GM23248 (cell line): ENCODE results near the gene PLA2R1. TPM values are rescaled to one million over a fixed set of nuclear protein-coding genes. Genes with fewer than 3 reads are reported as not detected.

ENCODE experiments used
- DNase-seq: peaks from one replicate; pipeline ENCODE4 v3.0.0-alpha.2; 2015
- H2AFZ ChIP-seq: fragments of 200-600 bp; sonication (generic); 2 replicates; pipeline ENCODE4 v1.6.1; 2016; ENCODE audit warnings: antibody characterized with exemption
- H3F3A ChIP-seq: fragments of 200-600 bp; sonication (generic); 2 replicates; pipeline ENCODE4 v1.6.1; 2016; ENCODE audit warnings: mild to moderate bottlenecking, antibody characterized with exemption, mixed run types; ENCODE audit not compliant: insufficient read depth
- H3K27ac ChIP-seq: fragments of 200-600 bp; sonication (generic); 2 replicates; pipeline ENCODE4 v1.5.1; 2016; ENCODE audit warnings: mild to moderate bottlenecking
- H3K27me3 ChIP-seq: fragments of 200-600 bp; sonication (generic); replicated peaks from 2 replicates; pipeline ENCODE4 v1.6.1; 2016; ENCODE audit warnings: mild to moderate bottlenecking; ENCODE audit not compliant: insufficient read depth
- H3K36me3 ChIP-seq: fragments of 200-600 bp; sonication (generic); 2 replicates; pipeline ENCODE4 v1.6.1; 2016; ENCODE audit warnings: low read depth, mild to moderate bottlenecking
- H3K4me1 ChIP-seq: fragments of 200-600 bp; sonication (generic); 2 replicates; pipeline ENCODE4 v1.6.1; 2016; ENCODE audit warnings: mild to moderate bottlenecking; ENCODE audit not compliant: insufficient read depth
- H3K4me2 ChIP-seq: fragments of 200-600 bp; sonication (generic); one replicate; pipeline ENCODE4 v1.6.1; 2016; ENCODE audit warnings: mild to moderate bottlenecking; ENCODE audit not compliant: unreplicated experiment
- H3K4me3 ChIP-seq: fragments of 200-600 bp; sonication (generic); 2 replicates; pipeline ENCODE4 v1.5.1; 2016; ENCODE audit warnings: mild to moderate bottlenecking
- H3K79me2 ChIP-seq: fragments of 200-600 bp; sonication (generic); 2 replicates; pipeline ENCODE4 v1.6.1; 2016; ENCODE audit warnings: mild to moderate bottlenecking; ENCODE audit not compliant: insufficient read depth
- H3K9ac ChIP-seq: fragments of 200-600 bp; sonication (generic); 2 replicates; pipeline ENCODE4 v1.6.1; 2016; ENCODE audit warnings: mild to moderate bottlenecking
- H3K9me2 ChIP-seq: fragments of 200-600 bp; sonication (generic); 2 replicates; pipeline ENCODE4 v1.6.1; 2016; ENCODE audit warnings: mixed run types, mild to moderate bottlenecking, moderate library complexity; ENCODE audit not compliant: insufficient read depth
- H3K9me3 ChIP-seq: fragments of 200-600 bp; sonication (generic); one replicate; pipeline ENCODE4 v1.6.1; 2017; ENCODE audit warnings: low read depth
- H4K20me1 ChIP-seq: fragments of 200-600 bp; sonication (generic); 2 replicates; pipeline ENCODE4 v1.6.0; 2016; ENCODE audit not compliant: insufficient read depth
- EZH2 ChIP-seq: fragments of 200-600 bp; sonication (generic); IDR thresholded peaks from 2 replicates; pipeline ENCODE4 v1.6.1; 2018; ENCODE audit warnings: antibody characterized with exemption, mild to moderate bottlenecking; ENCODE audit not compliant: insufficient read depth, poor library complexity, severe bottlenecking
- EZH2phosphoT487 ChIP-seq: fragments of 200-600 bp; sonication (generic); IDR thresholded peaks from 2 replicates; pipeline ENCODE4 v1.6.1; 2018; ENCODE audit warnings: antibody characterized with exemption, moderate library complexity, mild to moderate bottlenecking, low read depth; ENCODE audit not compliant: insufficient read depth
- WGBS, 2 experiments: methylation state at CpG; one replicate each; pipeline ENCODE4 v1.1.6; 2015 to 2017; ENCODE audit warnings: low lambda C conversion rate in 2 of 2, low coverage in 1 of 2; ENCODE audit errors: missing lambda C conversion rate in 2 of 2; 5-methylcytosine and 5-hydroxymethylcytosine counted together
- in situ Hi-C: fragments of 300-500 bp; cut with MboI; formaldehyde crosslinking; loops from 2 replicates; pipeline ENCODE4 v1.15.0; 2020
- polyA plus RNA-seq: library from polyadenylated mRNA; unstranded; fragments of >200 nt; fragmentation: Nextera tagmentation; extraction: Ambion mirVana; gene quantifications from 2 replicates; pipeline ENCODE4 v1.2.1, GENCODE V29; 2016
- total RNA-seq: library from RNA; depleted of rRNA; stranded (reverse); fragments of >200 nt; shearing (Covaris generic); gene quantifications from 2 replicates; pipeline ENCODE4 v1.2.3, GENCODE V29; 2014

Gene PLA2R1
- total and polyA plus RNA-seq, 2 experiments from 2014 or later: 8.9 to 16.0 TPM

DNA sequence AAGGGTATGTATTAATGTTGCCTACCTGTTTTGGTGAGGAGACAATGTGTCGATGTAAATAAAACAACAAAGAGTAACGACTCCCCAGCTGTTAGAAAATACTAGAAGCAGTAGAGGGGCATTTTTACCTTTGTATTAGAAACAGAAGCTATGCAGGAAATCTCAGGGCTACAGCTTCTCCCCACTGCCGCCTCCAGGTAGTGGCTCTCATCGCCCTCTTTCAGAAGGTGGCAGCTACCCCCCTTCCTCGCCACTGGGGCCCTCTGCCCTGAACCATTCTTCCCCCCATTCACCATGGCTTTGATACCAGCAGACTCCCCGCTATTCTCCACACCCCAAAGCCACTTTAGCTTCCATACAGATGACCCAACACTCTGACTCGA, 6.7 kb downstream of the PLA2R1 start:
- peaks cover 42% of the 10 kb centered on the region for H3F3A ChIP-seq
- peaks cover 39% of the 10 kb centered on the region for H3K4me1 ChIP-seq
- no peaks in the 10 kb centered on the region for H3K9me3 ChIP-seq
- peak overlapping the region; percentile 65 for H3K27ac ChIP-seq
- peak overlapping the region; percentile 44; the same call in 1 of the 2 replicates for H3K4me3 ChIP-seq
- H3K9me2 ChIP-seq: no peaks in the 10 kb centered on the region
- H2AFZ ChIP-seq: peak overlapping the region; percentile 66
- 89 to 94% methylated on average over 7 of the region's 7 CpGs for WGBS, 2 experiments
- H3K79me2 ChIP-seq: peaks cover 40% of the 10 kb centered on the region
- H3K4me2 ChIP-seq: peak overlapping the region; percentile 56
- TF ChIP-seq EZH2phosphoT487: no peak
- no peak for TF ChIP-seq EZH2
- H3K9ac ChIP-seq: no peak overlapping the region
- H3K27me3 ChIP-seq: no peaks in the 10 kb centered on the region
- H3K36me3 ChIP-seq: no peaks in the 10 kb centered on the region
- in situ Hi-C loops: no loop called here
- DNase-seq: no peak
- no peaks in the 10 kb centered on the region for H4K20me1 ChIP-seq

DNA sequence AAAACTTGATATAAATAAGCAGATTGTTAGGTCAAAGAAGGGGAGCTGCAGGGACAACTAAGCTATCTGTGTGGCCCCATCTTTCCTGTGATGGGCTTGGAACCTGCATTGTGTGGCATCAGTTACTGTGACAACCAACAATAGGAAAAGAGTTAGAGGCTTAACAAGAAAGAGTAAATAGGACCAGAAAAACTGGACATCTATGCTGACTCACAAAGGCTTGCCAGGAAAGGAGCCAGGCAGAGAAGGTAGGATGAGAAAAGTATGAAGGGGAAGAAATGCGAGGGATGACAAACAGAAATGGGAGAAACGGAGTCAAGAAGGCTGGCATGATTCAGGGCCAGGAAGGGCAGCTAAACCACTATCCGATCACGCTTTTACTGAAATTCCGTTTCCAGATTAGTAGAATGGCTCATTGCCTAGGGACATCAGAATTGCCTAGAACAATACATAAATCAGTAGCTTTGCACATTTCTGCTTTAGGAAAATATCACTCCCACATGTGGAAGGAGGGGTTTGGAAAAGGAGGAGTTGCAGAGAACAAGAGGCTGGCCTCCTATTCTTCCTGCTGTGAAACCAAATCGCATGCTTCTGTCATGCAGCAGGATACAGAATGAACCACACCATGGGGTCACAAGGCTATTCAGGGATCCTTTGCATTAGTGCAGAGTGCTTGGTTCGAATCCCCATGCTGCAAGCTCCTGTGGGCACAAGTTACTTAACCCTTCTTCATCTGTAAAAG, 7.3 kb downstream of the PLA2R1 start:
- Histone ChIP-seq H3K9ac (0 out of 2 replicates have a peak overlapping the region, but pooled peaks have one; percentile 16), H3K4me1 (peaks cover 41% of the 10 kb centered on the region), H3K79me2 (peaks cover 35% of the 10 kb centered on the region), H3K27me3 (no peaks in the 10 kb centered on the region), H3K36me3 (no peaks in the 10 kb centered on the region), H3K27ac (peak overlapping the region; percentile 65), H2AFZ (peak overlapping the region; percentile 66), H3K9me2 (no peaks in the 10 kb centered on the region), H3F3A (peaks cover 47% of the 10 kb centered on the region), H3K9me3 (no peaks in the 10 kb centered on the region), H4K20me1 (no peaks in the 10 kb centered on the region), H3K4me3 (peak overlapping the region; percentile 44), H3K4me2 (peak overlapping the region; percentile 56)
- peak; percentile 76 for DNase-seq
- in situ Hi-C loops: no loop called here
- no peak for TF ChIP-seq EZH2phosphoT487
- TF ChIP-seq EZH2: no peak
- 4 to 9% methylated on average over 7 of the region's 7 CpGs for WGBS, 2 experiments

DNA sequence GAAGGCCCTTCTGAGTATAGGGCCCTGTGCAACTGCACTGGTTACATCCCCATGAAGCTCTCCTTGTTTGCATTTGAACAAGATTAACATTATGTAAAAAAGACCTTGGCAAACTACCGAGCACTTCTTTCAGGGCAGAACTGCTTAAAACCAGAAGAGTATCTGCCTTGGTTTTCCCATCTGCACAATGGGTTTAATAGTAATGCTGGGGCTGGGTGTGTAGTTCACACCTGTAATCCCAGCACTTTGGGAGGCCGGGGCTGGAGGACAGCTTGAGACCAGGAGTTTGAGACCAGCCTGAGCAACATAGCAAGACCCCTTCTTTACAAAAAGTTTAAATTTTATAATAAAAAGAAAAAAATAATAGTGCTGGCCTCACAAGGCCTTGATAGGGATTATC, 8.5 kb downstream of the PLA2R1 start:
- no peak for DNase-seq
- TF ChIP-seq EZH2: no peak
- TF ChIP-seq EZH2phosphoT487: no peak
- 97 to 100% methylated on average over 2 of the region's 2 CpGs for WGBS, 2 experiments

DNA sequence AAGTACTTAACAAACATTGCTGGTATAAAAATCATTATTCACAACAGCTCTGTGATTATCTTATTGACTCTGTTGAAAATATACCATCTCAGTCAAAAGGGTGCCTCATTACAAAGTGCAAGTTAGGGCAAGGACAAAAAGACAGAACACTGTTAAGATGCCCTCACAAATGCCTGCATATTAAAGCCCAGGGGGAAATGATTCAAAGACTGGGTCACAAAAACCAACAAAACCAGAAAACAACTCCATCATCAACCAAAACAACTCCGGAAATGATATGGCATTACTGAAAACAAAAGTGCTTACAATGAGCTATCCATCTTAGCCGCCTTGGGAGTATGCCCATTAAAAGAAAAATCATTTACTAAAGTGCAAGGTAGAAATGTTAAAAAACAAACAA, 9.9 kb downstream of the PLA2R1 start:
- Histone ChIP-seq H4K20me1 (no peaks in the 10 kb centered on the region), H3K9me2 (no peaks in the 10 kb centered on the region), H3F3A (peaks cover 48% of the 10 kb centered on the region), H3K27ac (no peak overlapping the region), H3K4me1 (peaks cover 41% of the 10 kb centered on the region), H2AFZ (0 out of 2 replicates have a peak overlapping the region, but pooled peaks have one; percentile 64), H3K79me2 (peaks cover 38% of the 10 kb centered on the region), H3K9me3 (no peaks in the 10 kb centered on the region), H3K4me3 (no peak overlapping the region; the same call in 1 of the 2 replicates), H3K27me3 (no peaks in the 10 kb centered on the region), H3K9ac (peak overlapping the region; percentile 24; the same call in 1 of the 2 replicates), H3K36me3 (no peaks in the 10 kb centered on the region), H3K4me2 (peak overlapping the region; percentile 73)
- 67 to 75% methylated on average over 2 of the region's 2 CpGs for WGBS, 2 experiments
- TF ChIP-seq EZH2 (no peak), EZH2phosphoT487 (no peak)
- in situ Hi-C loops: no loop called here
- no peak for DNase-seq

More for the DNA sequence above, 8.5 kb downstream of the PLA2R1 start:
- no peaks in the 10 kb centered on the region for H4K20me1 ChIP-seq
- H3K4me2 ChIP-seq: no peak overlapping the region
- no peaks in the 10 kb centered on the region for H3K9me3 ChIP-seq
- no peaks in the 10 kb centered on the region for H3K27me3 ChIP-seq
- H3K9me2 ChIP-seq: no peaks in the 10 kb centered on the region
- H3K79me2 ChIP-seq: peaks cover 37% of the 10 kb centered on the region
- H3F3A ChIP-seq: peaks cover 48% of the 10 kb centered on the region
- no peak overlapping the region for H2AFZ ChIP-seq
- H3K4me3 ChIP-seq: no peak overlapping the region
- H3K4me1 ChIP-seq: peaks cover 41% of the 10 kb centered on the region
- in situ Hi-C loops: no loop called here
- no peak overlapping the region for H3K27ac ChIP-seq
- no peak overlapping the region for H3K9ac ChIP-seq
- no peaks in the 10 kb centered on the region for H3K36me3 ChIP-seq
